ENCODE measurements around the gene HDLBP. TPM values are rescaled to one million over a fixed set of nuclear protein-coding genes. Genes with fewer than 3 reads are reported as not detected.
"Not testable (repeated sequence)": the region's sequence is repeated elsewhere in the genome, so short reads cannot be mapped to it uniquely, and the experiment has no call there.

The HDLBP gene
- total RNA-seq, 1 donor from 2014 or later = 320 TPM

DNA sequence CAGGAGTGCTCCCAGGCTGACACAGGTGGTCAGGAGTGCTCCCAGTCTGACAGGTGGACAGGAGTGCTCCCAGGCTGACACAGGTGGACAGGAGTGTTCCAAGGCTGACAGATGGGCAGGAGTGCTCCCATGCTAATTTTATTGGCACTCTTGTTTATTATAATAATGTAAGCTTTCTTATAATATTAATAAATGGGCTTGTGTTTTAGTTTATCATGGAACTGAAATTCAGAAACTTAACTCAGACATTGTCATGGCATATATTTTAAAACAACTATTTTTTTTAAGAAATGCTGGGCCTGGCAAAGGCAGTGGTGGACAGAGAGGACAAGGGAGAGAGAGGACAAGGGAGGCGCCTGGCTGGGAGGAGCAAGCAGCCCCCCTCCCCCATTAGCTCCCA is 108.3 kb downstream of the HDLBP start:
- ATAC-seq = no peak

GRCh38 chr2:241205086-241205485 is 110.4 kb downstream of the HDLBP start:
- no peak for ATAC-seq

GRCh38 chr2:241204490-241204889 is 111.0 kb downstream of the HDLBP start:
- ATAC-seq = no peak

DNA sequence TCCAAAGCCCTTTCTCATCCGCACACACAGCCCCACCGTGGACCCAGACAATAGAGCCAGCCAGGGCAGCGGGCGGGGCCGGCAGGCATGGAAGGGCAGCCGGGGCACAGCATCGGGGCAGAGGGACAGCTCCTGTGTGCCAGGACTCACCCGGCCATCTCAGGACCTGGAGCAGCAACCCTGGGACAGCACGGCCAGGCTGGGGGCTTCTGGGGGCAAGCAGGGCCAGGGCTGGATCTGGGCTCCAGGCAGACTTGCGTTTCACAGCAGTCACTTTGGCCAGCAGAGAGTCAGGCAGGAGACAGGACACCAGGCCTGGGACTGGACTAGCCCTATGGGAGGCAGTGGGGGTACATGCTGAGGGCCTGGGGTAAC is 111.5 kb downstream of the HDLBP start:
- no peak for ATAC-seq

- no peak for ATAC-seq
Observed at GRCh38 chr2:241203218-241204009, 112.1 kb downstream of the HDLBP start.

GRCh38 chr2:241202681-241203080 is 112.8 kb downstream of the HDLBP start:
- no peak for ATAC-seq

DNA sequence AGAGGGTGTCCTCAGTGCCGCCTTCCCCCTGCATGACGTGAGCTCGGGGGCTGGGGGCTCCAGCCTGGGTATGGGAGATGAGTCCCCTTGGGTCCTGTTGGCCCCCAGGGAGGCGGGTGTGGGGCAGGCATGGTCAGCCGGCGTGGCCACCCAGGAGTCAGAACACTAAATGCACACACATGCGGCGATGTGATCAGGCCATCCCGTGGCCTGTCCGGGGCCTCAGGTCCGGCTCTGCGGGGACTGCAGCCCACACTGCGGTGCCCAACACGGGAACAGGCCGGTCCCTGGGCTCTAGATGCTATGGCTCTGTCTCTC is 113.2 kb downstream of the HDLBP start:
- ATAC-seq = no peak

DNA sequence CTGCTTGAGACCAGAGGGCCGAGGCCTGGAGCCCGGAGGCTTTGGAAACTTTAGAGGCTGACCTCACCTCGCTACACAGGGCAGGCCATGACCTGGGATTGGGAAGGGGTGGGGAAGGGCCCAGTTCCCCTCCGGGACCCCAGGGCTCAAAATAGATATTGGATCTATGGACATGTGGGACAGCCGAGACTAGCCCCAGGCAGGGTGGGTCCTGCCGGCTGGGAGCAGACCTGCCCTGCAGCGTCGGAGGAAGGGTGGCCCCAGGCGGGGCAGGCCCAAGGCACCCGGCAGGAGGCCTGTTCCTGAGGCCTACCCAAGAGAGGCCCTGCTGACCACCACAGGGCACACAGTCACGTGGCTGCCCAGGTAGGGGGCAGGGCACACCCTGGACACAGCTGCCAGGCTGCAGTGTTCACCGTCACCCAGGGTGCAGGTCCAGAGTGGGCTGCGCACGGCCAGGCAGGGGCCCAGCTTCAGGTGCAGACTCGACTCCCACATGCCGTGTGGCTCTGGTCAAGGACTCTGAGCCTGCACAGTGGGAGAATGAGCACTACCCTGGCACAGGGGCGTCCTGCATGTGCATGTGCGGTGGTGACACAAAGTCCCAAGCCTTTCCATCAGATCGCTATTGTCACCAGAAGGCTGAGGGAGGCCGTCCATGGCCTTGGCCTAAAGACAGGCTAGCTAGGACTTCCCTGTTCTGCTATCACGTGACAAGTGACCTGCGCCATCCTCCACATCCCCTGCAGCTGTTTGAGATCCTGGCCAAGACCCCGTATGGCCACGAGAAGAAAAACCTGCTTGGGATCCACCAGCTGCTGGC is 113.8 kb downstream of the HDLBP start:
- no peak for ATAC-seq

GRCh38 chr2:241200822-241201395 is 114.6 kb downstream of the HDLBP start:
- no peak for ATAC-seq

DNA sequence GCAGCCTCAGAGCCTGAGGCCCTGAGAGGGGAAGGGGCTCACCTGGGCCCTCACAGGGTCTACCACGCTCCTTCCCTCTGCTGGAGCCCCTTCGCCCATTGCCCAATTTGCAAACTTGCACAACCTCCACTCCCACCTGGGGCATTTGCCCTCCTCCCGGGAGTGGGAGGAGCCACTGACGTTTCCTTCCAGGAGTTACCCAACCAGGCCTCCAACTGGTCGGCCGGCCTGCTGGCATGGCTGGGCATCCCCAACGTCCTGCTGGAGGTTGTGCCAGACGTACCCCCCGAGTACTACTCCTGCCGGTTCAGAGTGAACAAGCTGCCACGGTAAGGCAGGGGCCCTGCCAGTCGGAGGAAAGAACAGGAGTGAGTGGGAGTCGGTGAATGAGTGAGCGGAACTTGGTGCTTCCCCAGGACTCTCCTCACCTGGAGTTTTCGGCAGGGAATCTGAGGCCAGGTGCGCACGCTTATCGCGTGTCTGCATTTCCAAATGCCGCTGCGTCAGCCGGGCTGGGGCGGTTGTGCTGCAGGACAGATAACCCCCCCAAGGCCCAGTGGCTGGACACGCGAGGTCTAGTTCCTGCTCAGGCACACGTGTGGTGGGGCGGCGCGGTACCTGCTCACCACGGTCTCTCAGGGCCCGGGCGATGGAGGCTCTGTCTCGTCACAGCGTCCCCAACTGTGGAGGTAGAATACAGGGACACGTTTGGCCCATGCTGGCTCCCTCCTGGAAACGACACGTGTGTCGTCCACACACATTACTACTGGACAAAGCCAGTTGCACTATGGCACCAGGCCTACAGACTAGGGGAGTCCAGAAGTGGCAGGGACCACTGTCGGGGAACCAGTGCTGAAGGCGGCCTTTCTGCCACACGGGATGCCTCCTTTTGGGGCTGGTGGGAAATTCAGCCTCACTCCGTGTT is 115.3 kb downstream of the HDLBP start:
- ATAC-seq = no peak

DNA sequence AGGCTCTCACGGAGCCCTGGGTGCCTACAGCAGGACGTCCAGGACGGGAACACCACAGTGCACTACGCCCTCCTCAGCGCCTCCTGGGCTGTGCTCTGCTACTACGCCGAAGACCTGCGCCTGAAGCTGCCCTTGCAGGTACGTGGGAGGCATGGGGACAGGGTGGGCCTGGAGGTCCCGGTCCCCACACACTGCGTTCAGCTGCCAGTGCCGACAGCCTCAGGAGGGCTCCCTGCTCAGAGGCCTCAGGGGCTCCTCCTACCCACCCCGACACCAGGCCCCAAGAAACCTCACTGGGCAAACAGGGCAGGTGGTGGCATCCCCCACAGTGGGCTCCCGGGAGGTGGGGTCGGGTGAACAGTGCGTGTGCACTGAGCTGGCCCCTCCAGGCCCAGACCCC is 116.2 kb downstream of the HDLBP start:
- no peak for ATAC-seq

GRCh38 chr2:241198381-241199279 is 116.8 kb downstream of the HDLBP start:
- ATAC-seq = peak; percentile 7

- ATAC-seq = no peak
Observed at GRCh38 chr2:241197947-241198346, 117.5 kb downstream of the HDLBP start.

- ATAC-seq = not testable (repeated sequence)
Observed at GRCh38 chr2:241197246-241197645, 118.2 kb downstream of the HDLBP start.

GRCh38 chr2:241195506-241196130 is 119.9 kb downstream of the HDLBP start:
- no peak for ATAC-seq

DNA sequence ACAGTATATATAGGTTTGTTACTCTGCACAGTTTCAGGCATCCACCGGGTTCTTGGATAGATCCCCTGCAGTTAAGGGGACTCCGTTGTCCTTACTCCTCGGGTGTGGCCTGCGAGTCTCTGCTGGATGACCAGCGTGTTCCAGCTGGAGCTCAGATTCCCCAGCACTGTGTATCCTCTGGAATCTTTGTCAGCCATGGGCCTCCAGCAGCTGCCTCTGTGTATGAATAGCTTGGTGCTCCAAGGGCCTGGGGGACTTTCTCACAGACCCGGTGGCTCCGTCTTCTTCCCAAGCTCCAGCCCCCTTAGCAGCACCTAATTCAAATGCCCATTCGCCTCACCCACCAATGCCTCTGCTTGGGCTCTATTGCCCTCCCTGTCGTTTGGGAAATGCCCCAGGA is 120.7 kb downstream of the HDLBP start:
- ATAC-seq = no peak

GRCh38 chr2:241193271-241193670 is 122.2 kb downstream of the HDLBP start:
- no peak for ATAC-seq

DNA sequence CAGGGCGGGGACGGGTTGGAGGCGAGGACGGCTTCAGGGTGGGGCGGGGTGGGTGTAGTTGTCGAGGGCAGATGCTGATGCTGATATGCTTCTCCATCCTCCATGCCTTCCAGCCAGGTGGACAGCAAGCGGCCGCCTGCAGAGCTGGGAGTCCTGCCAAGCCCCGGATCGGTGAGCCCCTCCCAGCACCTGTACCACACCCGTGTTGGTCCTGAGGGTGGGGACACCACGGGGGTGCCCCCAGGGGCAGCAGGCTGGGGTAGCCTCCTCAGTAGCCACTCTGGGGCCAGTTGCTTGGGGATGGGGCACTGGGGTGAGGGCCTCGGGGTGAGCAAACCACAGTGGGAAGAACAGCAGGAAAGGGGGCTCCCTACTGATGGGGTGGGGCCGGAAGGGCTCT is 124.4 kb downstream of the HDLBP start:
- ATAC-seq = no peak

GRCh38 chr2:241190291-241190981 is 125.0 kb downstream of the HDLBP start:
- ATAC-seq = peak; percentile 12

- ATAC-seq = no peak
Observed at GRCh38 chr2:241189856-241190201, 125.6 kb downstream of the HDLBP start.
